ENCODE data around the gene ATP7B. TPM values are rescaled to one million over a fixed set of nuclear protein-coding genes. Genes with fewer than 3 reads are reported as not detected.
"Not testable (repeated sequence)": the region's sequence is repeated elsewhere in the genome, so short reads cannot be mapped to it uniquely, and the experiment has no call there.

The ATP7B gene
- polyA plus RNA-seq, 4 donors: 15.5 to 22.6 (median 18.8) TPM

DNA sequence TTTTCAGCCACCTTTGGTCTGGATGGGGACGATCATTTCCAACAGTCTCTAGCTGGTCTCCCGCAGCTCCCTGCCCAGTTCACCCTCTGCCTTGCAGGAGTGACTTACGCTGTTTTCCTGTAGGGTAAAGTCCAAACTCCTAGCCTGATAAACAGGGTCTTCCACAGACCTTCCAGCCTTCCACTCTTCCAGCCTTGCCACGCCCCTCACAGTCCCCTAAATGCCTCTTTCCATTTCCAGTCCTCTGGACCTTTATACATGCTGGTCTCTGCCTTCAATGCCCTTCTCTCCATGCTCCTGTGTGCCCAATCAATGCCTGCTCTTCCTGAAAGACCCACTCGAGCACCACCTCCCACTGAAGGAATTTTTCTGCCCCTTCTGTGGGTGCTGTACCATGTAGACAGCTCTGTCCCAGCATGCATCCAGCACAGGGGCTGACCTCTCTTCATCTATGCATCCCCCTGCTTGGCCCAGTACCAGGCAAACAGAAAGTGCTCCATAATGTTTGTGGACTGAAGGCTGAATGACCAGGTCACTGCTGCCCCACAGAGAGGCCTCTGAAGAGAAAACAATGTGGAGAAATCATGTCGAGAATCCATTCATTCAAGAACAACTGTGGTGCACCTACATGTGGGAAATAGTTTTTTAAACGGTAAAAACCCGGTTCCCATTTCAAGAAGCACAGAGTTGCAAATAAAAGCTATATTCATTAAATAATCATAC lies 4.6 kb downstream of the ATP7B start:
- no peak for DNase-seq (ENCODE audit: low read depth in 4 of 4, low spot score in 2 of 4)

DNA sequence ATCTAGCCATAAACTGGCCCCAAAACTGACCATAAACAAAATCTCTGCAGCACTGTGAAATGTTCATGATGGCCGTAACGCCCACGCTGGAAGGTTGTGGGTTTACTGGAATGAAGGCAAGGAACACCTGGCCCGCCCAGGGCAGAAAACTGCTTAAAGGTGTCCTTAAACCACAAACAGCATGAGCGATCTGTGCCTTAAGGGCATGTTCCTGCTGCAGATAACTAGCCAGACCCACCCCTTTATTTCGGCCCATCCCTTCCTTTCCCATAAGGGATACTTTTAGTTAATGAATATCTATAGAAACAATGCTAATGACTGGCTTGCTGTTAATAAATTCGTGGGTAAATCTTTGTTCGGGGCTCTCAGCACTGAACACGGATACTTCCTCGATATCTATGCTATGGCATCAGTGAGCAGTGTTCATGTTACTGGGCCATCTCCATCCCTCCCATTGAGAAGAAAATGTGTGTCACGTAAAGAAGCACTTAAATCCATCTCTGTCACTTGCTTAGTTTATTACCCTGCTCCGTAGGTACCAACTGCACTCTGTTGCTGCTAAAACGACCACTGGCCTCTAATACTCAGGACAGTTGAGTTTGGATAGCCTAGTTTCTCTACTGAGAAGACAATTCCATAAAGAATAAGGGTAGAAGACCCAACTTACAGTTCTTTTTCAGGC lies 5.3 kb downstream of the ATP7B start:
- DNase-seq (ENCODE audit: low read depth in 4 of 4, low spot score in 2 of 4): no peak

DNA sequence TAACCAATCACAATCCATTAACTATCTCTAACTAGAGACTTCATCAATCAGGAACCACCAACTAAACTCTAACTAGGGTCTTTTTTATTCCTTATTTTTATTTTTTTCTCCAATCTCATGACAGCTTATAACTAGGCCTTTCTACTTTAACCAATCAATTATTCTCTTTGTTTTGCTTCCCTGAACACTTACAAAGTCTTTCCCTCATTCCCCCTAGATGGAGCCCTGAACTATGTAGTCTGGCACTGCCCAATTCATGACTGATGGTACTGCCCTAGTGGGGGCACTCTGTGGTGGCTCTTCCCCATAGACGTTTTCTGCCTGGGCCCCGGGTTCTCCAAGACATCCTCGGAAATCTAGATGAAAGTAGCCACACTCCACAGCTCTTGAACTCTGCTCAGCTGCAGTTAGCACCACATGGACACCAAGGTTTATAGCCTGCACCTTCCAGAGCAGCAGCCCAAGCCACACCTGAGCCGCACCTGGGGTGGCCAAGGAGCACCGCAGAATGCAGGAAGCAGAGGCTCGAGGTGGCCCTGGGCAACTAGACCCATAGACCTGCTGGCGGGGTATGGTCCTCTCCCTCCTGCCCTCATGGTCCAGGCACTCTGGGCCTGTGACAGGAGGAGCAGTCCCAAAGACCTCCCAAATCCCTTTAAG lies 6.6 kb downstream of the ATP7B start:
- DNase-seq (ENCODE audit: low read depth in 4 of 4, low spot score in 2 of 4): no peak

DNA sequence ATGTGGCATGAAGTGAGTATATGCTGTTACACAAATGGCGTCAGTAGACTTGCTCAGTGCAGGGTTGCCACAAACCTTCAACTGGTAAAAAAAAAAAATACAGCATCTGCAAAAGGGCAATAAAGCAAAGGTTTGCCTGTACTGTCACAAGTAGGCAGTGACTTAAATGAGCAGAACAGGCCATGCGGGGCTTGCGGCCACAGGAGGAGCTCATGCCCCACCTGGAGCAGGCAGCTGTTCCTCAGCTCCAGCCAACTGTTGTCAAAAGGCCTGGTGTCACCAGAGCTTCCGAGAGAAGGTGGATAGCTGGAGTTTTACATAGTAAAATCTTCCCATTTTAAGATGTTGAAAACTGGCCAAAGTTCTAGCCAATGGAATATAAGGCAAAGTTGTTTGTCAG lies 7.7 kb downstream of the ATP7B start:
- no peak for DNase-seq (ENCODE audit: low read depth in 4 of 4, low spot score in 2 of 4)

DNA sequence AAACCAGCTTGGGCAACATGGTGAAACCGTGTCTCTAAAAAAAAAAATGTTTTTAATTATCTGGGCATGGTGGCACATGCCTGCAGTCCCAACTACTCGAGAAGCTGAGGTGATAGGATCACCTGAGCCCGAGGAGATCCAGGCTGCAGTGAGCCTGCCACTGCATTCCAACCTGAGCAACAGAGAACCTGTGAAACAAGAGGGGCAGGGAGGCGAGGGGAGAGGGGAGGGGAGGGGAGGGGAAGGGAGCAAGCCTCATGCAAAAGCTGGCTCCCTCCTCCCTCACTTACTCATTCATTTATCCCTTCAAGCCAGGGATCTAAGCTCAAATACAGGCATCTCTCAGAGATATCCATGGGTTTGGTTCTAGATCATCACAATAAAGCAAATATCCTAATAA lies 8.9 kb downstream of the ATP7B start:
- no peak for DNase-seq (ENCODE audit: low read depth in 4 of 4, low spot score in 2 of 4)

DNA sequence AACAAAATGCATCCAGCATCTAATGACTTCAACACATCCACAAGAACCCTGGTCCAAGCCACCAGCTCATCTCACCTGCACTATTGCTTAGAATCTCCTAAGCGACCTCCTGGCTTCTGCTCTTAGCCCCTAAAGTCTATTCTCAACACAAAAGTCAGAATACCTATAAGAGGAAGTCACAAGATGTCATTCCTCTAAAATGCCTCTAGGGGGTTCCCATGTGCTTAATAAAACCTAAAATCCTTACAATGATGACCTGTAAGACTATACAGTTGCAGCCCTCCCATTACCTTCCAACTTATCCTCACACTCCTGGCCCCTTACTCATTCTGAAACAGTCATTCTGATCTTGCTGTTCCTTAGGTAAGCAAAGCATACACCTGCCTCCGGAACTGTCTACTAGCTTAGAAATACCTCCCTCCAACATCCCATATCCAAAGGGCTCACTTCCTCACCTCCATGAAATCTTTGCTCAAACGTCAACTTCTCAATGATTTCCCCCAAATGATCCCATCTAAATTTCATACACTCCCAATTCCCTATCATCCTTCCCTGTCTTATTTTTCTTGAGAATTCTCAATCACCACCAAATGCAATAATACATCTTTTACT lies 10.0 kb downstream of the ATP7B start:
- no peak for DNase-seq (ENCODE audit: low read depth in 4 of 4, low spot score in 2 of 4)

DNA sequence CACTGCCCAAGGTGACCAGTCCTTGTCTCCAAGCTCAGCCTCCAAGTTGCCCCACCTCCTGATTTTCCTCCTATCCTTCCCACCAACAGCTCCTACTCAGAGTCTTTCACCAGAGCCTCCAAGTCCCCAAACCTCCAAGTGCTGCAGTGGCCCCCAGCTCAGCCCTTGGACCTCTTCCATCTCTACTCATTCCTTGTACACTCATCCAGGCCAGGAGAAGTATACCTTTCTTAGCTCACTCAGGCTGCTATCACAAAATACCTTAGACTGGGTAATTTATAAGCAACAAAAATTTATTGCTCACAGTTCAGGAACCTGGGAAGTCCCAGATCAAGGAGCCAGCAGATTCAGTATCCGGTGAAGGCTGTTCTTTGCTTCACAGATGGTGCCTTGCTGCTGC lies 11.3 kb downstream of the ATP7B start:
- DNase-seq (ENCODE audit: low read depth in 4 of 4, low spot score in 2 of 4): no peak

DNA sequence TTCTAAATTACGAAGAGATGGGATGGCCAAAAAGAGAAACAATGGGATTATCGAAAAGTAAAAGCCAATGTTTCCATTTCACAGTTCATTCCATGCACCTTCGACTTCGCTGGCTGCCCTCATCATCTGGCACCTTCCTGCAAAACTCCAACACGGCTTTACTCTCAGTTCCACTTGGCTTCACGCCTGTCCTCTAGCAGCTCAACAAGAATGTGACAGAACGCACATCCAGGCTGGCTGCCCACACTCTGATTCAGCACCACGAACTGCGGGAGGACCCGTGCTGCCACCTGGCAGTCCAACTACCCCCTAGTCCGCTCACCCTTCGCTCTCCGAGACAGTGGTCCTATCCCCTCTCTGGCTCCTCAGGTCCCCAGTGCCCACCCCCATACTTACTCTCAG lies 11.7 kb downstream of the ATP7B start:
- no peak for DNase-seq (ENCODE audit: low read depth in 4 of 4, low spot score in 2 of 4)

DNA sequence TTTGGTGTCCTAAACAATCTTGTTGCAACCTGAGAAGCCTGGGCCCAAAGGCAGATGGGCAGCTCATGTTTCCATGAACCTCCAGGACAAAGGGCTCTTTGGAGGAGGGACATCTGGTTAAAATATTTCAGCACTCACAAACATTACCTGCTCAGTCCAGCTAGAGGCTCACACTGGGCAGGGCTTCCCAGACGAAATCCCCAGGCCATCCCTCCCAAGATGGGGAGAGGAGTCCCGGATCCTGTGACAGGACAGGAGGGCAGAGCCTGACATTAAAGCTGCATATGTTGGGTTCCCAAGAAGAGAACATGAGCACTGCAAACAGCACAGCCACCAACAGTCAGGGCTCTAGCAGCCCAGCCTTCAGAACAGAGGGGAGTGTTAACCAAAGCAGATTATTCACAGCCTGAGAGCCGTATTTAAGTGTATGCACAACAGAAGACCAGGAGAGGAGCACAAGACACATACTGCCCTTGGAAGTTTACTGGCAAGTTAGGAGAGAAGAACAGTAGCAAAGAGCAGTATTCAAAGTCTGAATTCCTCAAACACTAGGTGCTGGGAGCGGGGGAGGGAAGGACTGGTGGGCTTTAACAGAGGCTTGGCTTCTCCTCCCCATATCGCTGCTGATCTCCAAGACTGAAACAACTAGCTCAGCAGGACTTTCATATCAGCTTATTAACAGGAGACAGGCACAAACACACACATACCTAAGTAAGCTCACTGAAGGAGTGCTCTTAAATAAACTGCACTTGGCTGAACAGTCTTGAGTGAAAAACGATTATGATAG lies 12.3 kb downstream of the ATP7B start:
- DNase-seq (ENCODE audit: low read depth in 4 of 4, low spot score in 2 of 4): no peak

DNA sequence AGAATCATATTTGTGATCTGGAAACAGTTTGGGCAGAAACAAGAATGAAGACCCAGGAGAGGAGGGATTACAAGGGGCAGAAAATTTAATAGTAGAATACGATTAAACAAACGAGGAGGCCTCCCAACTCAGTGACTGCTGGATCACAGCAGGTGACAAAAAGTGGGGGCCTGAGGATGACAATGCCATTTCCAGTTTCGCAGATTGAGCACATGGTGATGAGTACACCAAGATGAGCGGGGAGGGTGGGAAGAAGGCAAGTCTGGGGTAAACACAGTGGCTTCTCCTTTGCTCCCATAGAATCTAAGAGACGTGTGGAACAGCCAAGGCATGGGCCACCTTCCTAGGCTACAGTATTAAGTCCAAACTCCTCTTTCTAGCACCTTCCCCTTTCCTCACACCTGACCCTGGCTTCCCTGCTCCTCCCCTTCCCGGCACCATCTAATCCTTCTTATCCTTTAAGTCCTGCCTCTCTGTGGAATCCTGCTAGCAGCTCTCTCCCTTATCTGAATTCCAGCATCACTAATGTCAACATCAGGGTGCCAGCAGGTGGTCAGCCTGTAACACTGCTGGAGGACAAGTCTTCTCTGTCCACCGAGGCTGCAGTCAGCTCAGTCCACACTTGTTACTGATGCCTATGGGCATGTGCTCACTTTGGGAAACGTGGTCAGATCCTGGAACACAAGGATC lies 13.5 kb downstream of the ATP7B start:
- DNase-seq (ENCODE audit: low read depth in 4 of 4, low spot score in 2 of 4): no peak

DNA sequence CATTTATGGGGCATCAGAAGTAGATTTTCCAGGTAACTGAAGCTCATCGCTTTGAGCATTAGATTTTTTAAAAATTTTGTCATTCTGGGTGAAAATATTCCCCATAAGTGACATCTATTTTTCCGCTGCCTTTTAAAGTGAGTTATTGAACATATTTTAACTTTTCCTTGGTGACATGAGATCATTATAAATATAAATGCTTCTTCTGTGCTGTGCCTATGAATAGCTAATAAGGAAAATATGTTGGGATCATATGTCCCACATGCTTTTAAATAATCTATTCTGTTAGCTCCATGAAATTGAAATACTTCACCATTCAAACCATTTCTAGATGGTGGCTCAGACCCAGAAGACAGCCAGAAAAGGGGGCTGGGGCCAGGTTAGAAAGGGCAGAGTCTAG lies 14.1 kb downstream of the ATP7B start:
- no peak for DNase-seq (ENCODE audit: low read depth in 4 of 4, low spot score in 2 of 4)

DNA sequence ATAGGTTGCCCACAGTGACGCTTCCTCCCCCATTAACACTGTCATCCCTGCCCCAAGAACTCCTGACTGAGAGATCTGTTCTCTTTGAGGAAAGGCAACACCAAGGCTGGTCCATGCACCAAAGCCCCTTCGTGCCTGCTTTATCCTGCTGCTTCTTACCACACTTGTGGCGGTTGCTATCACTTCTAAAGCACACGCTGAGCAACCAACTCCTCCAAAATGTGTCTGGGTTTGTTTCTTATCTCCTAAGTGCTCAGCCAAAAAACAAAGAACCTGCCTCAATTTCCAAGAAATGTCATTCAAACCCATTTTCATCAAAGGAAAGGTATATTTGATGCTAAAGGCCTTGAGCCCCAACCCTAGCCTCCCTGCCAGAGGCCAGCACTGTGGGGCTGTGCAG lies 14.6 kb downstream of the ATP7B start:
- DNase-seq (ENCODE audit: low read depth in 4 of 4, low spot score in 2 of 4): no peak

DNA sequence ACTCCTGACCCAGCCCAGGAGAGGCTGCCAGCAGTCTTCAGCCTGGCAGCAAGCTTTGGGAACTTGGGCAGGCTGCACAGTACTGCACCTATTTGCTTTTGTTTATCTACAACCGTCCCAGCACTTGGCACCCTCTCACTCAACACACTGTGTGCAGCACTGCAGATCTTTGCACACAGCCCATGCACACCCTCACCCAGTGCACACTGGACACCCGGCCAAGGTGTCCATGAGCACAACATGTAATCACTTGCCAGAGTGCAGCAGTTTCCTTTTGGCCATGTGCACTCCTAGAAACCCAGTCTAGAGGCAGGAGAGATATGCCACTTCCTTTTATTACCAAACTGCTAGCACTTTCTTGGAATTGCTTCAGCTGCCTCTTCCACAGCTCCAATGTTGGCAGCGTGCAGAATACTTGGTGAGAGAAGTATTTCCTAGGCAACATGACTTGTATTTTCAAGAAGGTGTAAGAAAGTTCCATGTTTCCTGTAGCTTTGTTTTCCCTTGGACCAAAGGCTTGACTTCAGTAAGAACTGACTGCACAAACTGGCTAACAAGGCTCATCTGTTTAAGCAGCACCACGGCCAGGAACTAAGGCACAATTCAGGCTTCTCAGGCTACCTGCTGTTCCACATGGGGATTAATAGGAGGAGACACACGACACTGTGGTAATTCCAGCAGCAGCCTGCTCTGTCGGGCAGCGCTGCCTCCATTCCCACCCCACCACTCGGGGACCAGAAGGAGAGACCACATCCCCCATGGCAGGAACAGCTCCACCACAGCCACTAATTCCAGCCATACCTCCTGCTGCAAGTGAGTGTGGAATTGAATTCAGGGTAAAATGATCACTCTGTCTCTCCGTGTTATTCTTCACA lies 15.3 kb downstream of the ATP7B start:
- DNase-seq (ENCODE audit: low read depth in 4 of 4, low spot score in 2 of 4): no peak

DNA sequence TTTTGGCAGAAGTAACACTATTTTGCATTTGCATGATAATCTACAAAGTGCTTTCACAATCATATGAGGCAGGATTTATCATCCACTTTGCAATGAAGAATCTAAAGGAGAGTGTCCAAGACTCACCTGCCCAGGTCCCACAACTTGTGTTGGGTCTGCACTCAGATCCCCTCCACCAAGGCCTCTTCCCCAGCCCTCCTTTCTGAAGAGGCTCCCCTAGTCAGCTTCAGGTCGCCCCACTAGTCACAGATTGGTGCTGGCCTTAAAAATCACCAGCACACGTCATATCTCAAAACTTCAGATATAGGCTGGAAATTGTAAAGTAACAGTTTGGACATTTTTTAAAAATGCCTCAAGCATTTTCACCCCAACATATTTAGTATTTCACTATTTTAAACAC lies 17.5 kb downstream of the ATP7B start:
- no peak for DNase-seq (ENCODE audit: low read depth in 4 of 4, low spot score in 2 of 4)

DNA sequence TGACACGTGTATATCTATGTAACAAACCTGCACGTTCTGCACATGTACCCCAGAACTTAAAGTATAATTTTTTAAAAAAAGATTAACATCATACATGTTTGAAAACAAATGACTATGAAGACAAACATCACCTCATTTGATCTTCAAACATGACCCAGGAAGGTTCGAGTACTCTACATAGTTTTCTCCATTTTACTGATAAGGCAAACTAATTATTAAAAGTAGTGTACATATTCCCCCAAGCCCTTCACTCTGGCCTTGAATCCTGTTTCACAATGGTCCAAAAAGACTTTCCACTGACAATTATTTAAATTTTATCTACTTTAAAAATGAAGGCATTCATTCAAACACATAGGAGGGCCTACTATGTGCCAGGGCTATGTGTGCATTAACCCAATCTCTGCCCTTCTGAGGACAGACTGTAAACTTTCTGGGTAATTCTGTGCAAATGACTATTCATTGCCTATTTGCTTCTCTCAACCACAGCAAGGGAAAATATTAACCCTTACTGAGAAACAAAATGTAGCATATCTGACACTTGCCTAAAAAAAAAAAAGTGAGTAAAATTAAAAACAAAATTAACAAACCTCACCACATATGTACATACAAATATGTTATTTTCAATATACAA lies 22.1 kb downstream of the ATP7B start:
- DNase-seq (ENCODE audit: low read depth in 4 of 4, low spot score in 2 of 4): no peak

DNA sequence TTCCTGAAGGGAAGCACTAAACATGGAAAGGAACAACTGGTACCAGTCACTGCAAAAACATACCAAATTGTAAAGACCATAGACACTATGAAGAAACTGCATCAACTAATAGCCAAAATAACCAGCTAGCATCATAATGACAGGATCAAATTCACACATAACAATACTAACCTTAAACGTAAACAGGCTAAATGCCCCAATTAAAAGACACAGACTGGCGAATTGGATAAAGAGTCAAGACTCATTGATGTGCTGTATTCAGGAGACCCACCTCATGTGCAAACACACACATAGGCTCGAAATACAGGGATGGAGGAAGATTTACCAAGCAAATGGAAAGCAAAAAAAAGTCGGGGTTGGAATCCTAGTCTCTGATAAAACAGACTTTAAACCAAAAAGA lies 26.3 kb downstream of the ATP7B start:
- not testable (repeated sequence) for DNase-seq (ENCODE audit: low read depth in 4 of 4, low spot score in 2 of 4)

DNA sequence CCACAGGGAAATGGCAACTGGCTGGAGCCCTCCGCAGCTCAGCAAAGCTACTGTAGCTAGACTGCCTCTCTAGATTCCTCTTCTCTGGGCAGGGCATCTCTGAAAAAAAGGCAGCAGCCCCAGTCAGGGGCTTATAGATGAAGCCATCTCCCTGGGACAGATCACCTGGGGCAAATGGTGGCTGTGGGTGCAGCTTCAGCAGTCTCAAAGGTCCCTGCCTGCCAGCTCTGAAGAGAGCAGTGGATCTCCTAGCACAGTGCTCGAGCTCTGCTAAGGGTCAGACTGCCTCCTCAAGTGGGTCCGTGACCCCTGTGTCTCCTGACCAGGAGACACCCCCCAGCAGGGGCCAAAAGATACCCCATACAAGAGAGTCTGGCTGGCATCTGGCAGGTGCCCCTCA lies 28.0 kb downstream of the ATP7B start:
- not testable (repeated sequence) for DNase-seq (ENCODE audit: low read depth in 4 of 4, low spot score in 2 of 4)

DNA sequence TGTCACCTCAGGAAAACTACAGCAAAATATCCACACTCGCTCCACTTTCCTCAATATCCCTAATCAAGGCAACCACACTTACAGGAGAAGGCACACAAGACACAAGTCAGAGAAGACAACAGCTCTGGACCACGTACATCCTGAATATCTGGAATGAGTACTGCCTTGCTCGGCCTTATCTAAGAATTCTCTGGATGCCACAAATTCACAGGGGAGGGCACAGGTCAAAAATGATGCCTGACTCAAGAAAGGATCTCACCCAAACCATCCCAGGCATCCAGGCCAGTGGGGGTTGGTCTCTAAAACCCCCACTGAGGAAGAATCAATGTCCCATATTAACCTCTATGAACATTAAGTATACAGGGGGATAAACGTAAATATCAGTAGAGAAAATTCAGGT lies 29.9 kb downstream of the ATP7B start:
- DNase-seq (ENCODE audit: low read depth in 4 of 4, low spot score in 2 of 4): no peak

DNA sequence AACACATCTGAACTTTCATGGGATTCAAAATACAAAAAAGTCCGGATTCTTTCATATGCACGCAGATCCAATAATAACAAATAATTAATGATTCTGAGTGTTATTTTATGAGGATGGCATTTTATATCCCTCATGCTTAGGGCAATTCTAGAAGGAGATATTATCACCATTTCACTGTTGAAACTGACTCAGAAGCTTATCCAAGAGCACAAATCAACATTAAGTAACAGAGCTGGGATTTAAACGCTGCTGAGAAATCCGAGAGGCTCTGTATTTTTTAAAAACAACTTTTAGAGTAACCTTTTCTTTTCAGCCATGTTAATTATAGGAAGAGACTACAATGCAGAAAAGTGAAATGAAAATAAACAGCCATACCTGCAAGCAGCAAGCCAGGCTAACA lies 30.3 kb downstream of the ATP7B start:
- DNase-seq (ENCODE audit: low read depth in 4 of 4, low spot score in 2 of 4): no peak
